Measurements from ENCODE around the gene GALNT10.

The GALNT10 gene

DNA sequence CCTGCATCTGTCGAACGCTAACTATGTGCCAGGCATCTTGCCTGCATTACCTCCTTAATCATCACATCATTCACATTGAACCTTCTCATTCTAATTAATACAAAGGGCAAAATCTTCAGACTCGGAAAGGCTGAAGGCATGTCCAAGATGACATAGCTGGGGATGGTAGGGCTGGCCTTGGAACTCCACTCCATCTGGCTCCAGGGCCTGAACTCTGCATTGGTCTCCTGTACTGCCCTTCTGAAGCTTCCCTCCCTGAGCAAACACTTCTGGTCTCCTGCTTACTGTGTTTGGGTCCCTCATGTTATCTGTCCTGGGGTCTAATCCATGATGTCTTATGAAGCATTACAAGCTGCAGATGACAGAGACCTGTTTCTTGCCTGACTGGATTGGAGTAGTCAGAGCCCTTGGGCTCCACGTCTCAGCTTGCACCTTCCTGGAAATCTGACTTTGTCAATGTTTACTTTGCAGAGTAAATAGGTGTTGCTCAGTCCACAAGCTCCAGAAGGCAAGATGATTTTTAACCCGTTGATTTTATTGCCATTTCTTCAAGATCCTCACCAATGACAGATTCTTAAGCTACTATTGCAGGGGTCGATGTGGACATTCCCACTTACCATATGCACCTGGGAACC, 106.1 kb downstream of the GALNT10 start:
- TF ChIP-seq CTCF (IDR thresholded peaks at IDR 0.05; ENCODE audit: low read depth, low read length), result no peak
- H3K4me3 ChIP-seq (replicated peaks in 1 of 2; ENCODE audit: low read depth in 2 of 2, low read length in 2 of 2), result no peak overlapping the region
- no peak for DNase-seq (ENCODE audit: low read depth in 2 of 2)

GRCh38 chr5:154298065-154298464, 107.5 kb downstream of the GALNT10 start:
- DNase-seq (ENCODE audit: low read depth in 2 of 2), result no peak
- H3K4me3 ChIP-seq (replicated peaks in 1 of 2; ENCODE audit: low read depth in 2 of 2, low read length in 2 of 2), result no peak overlapping the region
- TF ChIP-seq CTCF (IDR thresholded peaks at IDR 0.05; ENCODE audit: low read depth, low read length), result no peak

DNA sequence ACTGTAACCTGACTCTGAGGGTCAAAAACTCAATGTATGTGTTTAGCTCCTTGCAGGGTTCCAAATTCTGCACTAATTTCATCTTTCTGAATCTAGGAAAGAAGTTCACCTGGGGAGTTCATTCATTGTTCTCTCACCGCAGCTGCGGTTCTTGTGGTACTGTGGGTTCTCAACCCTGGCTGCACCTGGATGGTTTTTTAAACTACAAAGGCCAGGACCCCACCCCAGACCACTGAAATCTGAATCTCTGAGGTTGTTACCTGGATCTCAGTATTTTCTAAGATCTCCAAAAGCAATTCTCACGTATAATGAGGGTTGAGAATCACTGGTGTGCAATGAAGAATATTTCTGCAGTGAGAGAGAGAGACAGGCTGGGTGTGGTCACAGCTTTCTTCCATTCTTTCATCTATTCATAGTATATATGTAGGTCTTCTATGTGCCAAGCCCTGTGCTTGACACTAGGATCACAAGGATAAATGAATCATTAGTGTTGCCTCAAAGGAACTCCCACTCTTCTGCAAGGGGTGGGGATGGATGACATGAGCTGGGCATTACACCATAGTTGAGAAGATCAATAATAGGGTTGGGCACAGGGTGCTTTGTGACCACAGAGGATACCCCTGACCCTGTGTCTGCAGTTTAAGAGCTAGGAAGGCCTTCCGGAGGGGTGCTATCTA, 109.8 kb downstream of the GALNT10 start:
- no peak overlapping the region for H3K4me3 ChIP-seq (replicated peaks in 1 of 2; ENCODE audit: low read depth in 2 of 2, low read length in 2 of 2)
- no peak for DNase-seq (ENCODE audit: low read depth in 2 of 2)
- no peak for TF ChIP-seq CTCF (IDR thresholded peaks at IDR 0.05; ENCODE audit: low read depth, low read length)

DNA sequence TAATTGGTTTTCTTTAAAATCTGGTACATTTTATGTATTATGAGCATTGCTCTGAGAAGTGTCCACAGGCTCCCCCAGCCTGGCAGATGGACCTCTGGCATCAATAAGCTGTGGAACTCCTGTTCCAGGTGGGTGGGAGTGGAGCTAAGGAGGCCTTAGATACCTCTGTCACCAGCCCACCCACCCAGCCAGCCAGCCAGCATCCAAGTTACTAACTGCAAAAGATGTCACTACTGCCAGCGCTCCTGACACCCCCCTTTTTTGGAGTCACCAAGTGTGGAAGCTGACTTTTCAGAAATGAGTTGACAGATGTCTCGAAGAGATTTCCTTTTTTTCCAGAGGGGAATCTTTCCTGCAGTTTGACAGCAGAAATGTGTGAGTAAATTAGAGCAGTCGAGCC, 111.2 kb downstream of the GALNT10 start:
- no peak for DNase-seq (ENCODE audit: low read depth in 2 of 2)
- no peak for TF ChIP-seq CTCF (IDR thresholded peaks at IDR 0.05; ENCODE audit: low read depth, low read length)
- no peak overlapping the region for H3K4me3 ChIP-seq (replicated peaks in 1 of 2; ENCODE audit: low read depth in 2 of 2, low read length in 2 of 2)

GRCh38 chr5:154302161-154302560, 111.6 kb downstream of the GALNT10 start:
- peak in 1 of 2 donors; percentile 69 for DNase-seq (ENCODE audit: low read depth in 2 of 2)
- TF ChIP-seq CTCF (IDR thresholded peaks at IDR 0.05; ENCODE audit: low read depth, low read length), result no peak
- H3K4me3 ChIP-seq (replicated peaks in 1 of 2; ENCODE audit: low read depth in 2 of 2, low read length in 2 of 2), result no peak overlapping the region

GRCh38 chr5:154303133-154303532, 112.6 kb downstream of the GALNT10 start:
- no peak for DNase-seq (ENCODE audit: low read depth in 2 of 2)
- no peak overlapping the region for H3K4me3 ChIP-seq (replicated peaks in 1 of 2; ENCODE audit: low read depth in 2 of 2, low read length in 2 of 2)
- TF ChIP-seq CTCF (IDR thresholded peaks at IDR 0.05; ENCODE audit: low read depth, low read length), result no peak

Data from cardiac fibroblast (primary cell).